K562 (cell line): ENCODE measurements around the gene GAS2L1. TPM values are rescaled to one million over a fixed set of nuclear protein-coding genes. Genes with fewer than 3 reads are reported as not detected.

ENCODE experiments used
- BRCA1 ChIP-seq, 2 experiments: fragments of 450-650 bp in 1 of 2; sonication (generic) in 1 of 2; formaldehyde crosslinking in 1 of 2; IDR thresholded peaks; 2 replicates each; pipeline versions ENCODE4 v1.5.0 to v1.6.1; 2017 to 2020; ENCODE audit warnings: mild to moderate bottlenecking in 1 of 2, missing genetic modification reagents in 1 of 2
- DPF2 ChIP-seq: fragments of 450-650 bp; IDR thresholded peaks from 2 replicates; pipeline ENCODE4 v1.6.1; 2016
- EP400 ChIP-seq: fragments of 450-650 bp; IDR thresholded peaks from 2 replicates; pipeline ENCODE4 v1.6.1; 2017; ENCODE audit warnings: antibody characterized with exemption, mild to moderate bottlenecking, moderate library complexity
- FOS ChIP-seq: IDR thresholded peaks from 3 replicates; pipeline ENCODE4 v1.6.1; 2011; ENCODE audit not compliant: insufficient read length; ENCODE audit errors: extremely low read depth
- FOXJ3 ChIP-seq: sonication (generic); formaldehyde crosslinking; IDR thresholded peaks from 2 replicates; pipeline ENCODE4 v1.4.0; 2020; ENCODE audit warnings: mild to moderate bottlenecking, missing genetic modification reagents
- HDAC1 ChIP-seq, 2 experiments: fragments of 450-650 bp; IDR thresholded peaks; 2 replicates each; pipeline ENCODE4 v1.6.1; 2016 to 2017; ENCODE audit warnings: inconsistent platforms in 1 of 2, mild to moderate bottlenecking in 1 of 2, moderate library complexity in 1 of 2
- HDAC3 ChIP-seq: fragments of 450-650 bp; IDR thresholded peaks from 2 replicates; pipeline ENCODE4 v1.6.1; 2018; ENCODE audit warnings: borderline replicate concordance, mild to moderate bottlenecking, moderate library complexity; ENCODE audit not compliant: partially characterized antibody
- HSF4 ChIP-seq: fragments of 250-450 bp; sonication (Bioruptor Pico); IDR thresholded peaks from 2 replicates; pipeline ENCODE4 v2.1.2; 2022; ENCODE audit warnings: mild to moderate bottlenecking, moderate library complexity, borderline replicate concordance
- MCM3 ChIP-seq: fragments of 450-650 bp; IDR thresholded peaks from 2 replicates; pipeline ENCODE4 v1.6.1; 2016
- MECOM ChIP-seq: fragments of 250-450 bp; sonication (Bioruptor Pico); IDR thresholded peaks from 2 replicates; pipeline ENCODE4 v1.8.0; 2022; ENCODE audit warnings: inconsistent platforms
- NUFIP1 ChIP-seq: fragments of 450-650 bp; IDR thresholded peaks from 2 replicates; pipeline ENCODE4 v1.6.1; 2018; ENCODE audit not compliant: partially characterized antibody
- POU5F1 ChIP-seq: fragments of 150-350 bp; IDR thresholded peaks from 2 replicates; pipeline ENCODE4 v1.6.1; 2014; ENCODE audit warnings: borderline replicate concordance, low read length, low read depth, mild to moderate bottlenecking; ENCODE audit not compliant: partially characterized antibody
- RBM39 ChIP-seq: fragments of 200-400 bp; formaldehyde crosslinking; optimal IDR thresholded peaks from 2 replicates; pipeline ENCODE3; 2018; ENCODE audit warnings: low read depth, low read length
- SMARCE1 ChIP-seq: fragments of 450-650 bp; IDR thresholded peaks from 2 replicates; pipeline ENCODE4 v1.7.1; 2016; ENCODE audit warnings: mild to moderate bottlenecking
- SREBF1 ChIP-seq: fragments of 150-350 bp; IDR thresholded peaks from 2 replicates; pipeline ENCODE4 v1.6.1; 2014; ENCODE audit warnings: antibody characterized with exemption, low read depth, low read length, borderline replicate concordance
- SREBF2 ChIP-seq: sonication (generic); formaldehyde crosslinking; IDR thresholded peaks from 2 replicates; pipeline ENCODE4 v1.4.0; 2020; ENCODE audit warnings: mild to moderate bottlenecking, missing genetic modification reagents
- SRSF1 ChIP-seq: fragments of 200-400 bp; formaldehyde crosslinking; IDR thresholded peaks from 2 replicates; pipeline ENCODE4 v1.6.1; 2017; ENCODE audit warnings: mild to moderate bottlenecking, low read depth, low read length, moderate library complexity
- SRSF3 ChIP-seq: fragments of 200-400 bp; formaldehyde crosslinking; IDR thresholded peaks from 2 replicates; pipeline ENCODE4 v1.6.1; 2016; ENCODE audit warnings: mild to moderate bottlenecking, low read length, moderate library complexity; ENCODE audit not compliant: insufficient read depth
- TEAD2 ChIP-seq: fragments of 450-650 bp; IDR thresholded peaks from 2 replicates; pipeline ENCODE4 v1.6.1; 2016; ENCODE audit warnings: missing genetic modification characterization, control low read depth, missing compliant biosample characterization
- TEAD4 ChIP-seq, 2 experiments: sonication (generic) in 1 of 2; formaldehyde crosslinking in 1 of 2; IDR thresholded peaks; 2 replicates each; pipeline versions ENCODE4 v1.6.1 to v1.8.0; 2012 to 2022; ENCODE audit warnings: borderline replicate concordance in 1 of 2, inconsistent platforms in 1 of 2, low read length in 1 of 2, mild to moderate bottlenecking in 1 of 2, missing genetic modification reagents in 1 of 2
- ZNF324 ChIP-seq: fragments of 250-450 bp; sonication (Bioruptor Pico); IDR thresholded peaks from 2 replicates; pipeline ENCODE4 v1.4.0; 2020; ENCODE audit warnings: mild to moderate bottlenecking
- ZNF77 ChIP-seq: fragments of 250-450 bp; sonication (Bioruptor Pico); IDR thresholded peaks from 2 replicates; pipeline ENCODE4 v1.5.0; 2020
- polyA plus RNA-seq, 8 experiments: library from polyadenylated mRNA; depleted of rRNA in 4 of 8; stranded (reverse) in 5 of 8; unstranded in 3 of 8; fragments of >200 nt; fragmentation: Nextera tagmentation in 2 of 8; fragmentation: Illumina TruSeq in 1 of 8; extraction: Ambion mirVana in 2 of 8; extraction: Trizol in 1 of 8; gene quantifications; 2 replicates each; pipeline versions ENCODE4 v1.2.1 to v1.2.3, GENCODE V29; 2011 to 2014; ENCODE audit warnings: inconsistent platforms in 1 of 8, missing spikeins in 1 of 8
- total RNA-seq, 7 experiments: library from RNA; depleted of rRNA in 6 of 7; stranded (reverse); fragments of >200 nt in 6 of 7; fragmentation: Illumina TruSeq in 2 of 7; extraction: Trizol in 2 of 7; gene quantifications; 2 replicates each; pipeline versions ENCODE4 v1.2.1 to v1.2.3, GENCODE V29; 2011 to 2021; ENCODE audit warnings: low replicate concordance in 1 of 7
- TF ChIP-seq, protein P1 (sequence below), 2 experiments: fragments of 450-650 bp in 1 of 2; sonication (generic) in 1 of 2; formaldehyde crosslinking in 1 of 2; IDR thresholded peaks in 1 of 2; conservative IDR thresholded peaks in 1 of 2; 2 replicates each; pipeline versions ENCODE4 v1.6.1 to v1.8.1; 2016 to 2023; ENCODE audit warnings: mild to moderate bottlenecking in 2 of 2, moderate library complexity in 2 of 2, inconsistent platforms in 1 of 2, missing genetic modification reagents in 1 of 2
- TF ChIP-seq, protein P2 (sequence below): fragments of 200-800 bp; sonication (Bioruptor generic); IDR thresholded peaks from 2 replicates; pipeline ENCODE4 v1.6.1; 2016; ENCODE audit warnings: missing genetic modification characterization, missing compliant biosample characterization

The GAS2L1 gene
- total and polyA plus RNA-seq, 9 of the 15 experiments (the other 6 are each of a cell fraction or from before 2014, with no cell fraction given): 0.56 to 19.7 (median 3.2) TPM

GRCh38 chr22:29267858-29268510 is 38.5 kb upstream of the GAS2L1 start, which contains the start of the genes EWSR1 and RHBDD3 (continued):
- TF ChIP-seq, protein P1, sequence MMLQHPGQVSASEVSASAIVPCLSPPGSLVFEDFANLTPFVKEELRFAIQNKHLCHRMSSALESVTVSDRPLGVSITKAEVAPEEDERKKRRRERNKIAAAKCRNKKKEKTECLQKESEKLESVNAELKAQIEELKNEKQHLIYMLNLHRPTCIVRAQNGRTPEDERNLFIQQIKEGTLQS (IDR thresholded peaks at IDR 0.05): peak; percentile 62
- TF ChIP-seq, protein P1 (CRISPR knock-in tag; conservative IDR thresholded peaks at IDR 0.05): peak; percentile 74; the same call in 1 of the 2 replicates
- TF ChIP-seq ZNF324 (CRISPR knock-in tag) (no peak), HDAC3 (no peak), RBM39 (no peak), SREBF1 (0 out of 2 replicates have a peak, but pooled peaks have one; percentile 17), HDAC1 (IDR thresholded peaks at IDR 0.05) (no peak), SMARCE1 (no peak), ZNF77 (CRISPR knock-in tag) (no peak), SREBF2 (CRISPR knock-in tag) (no peak), MECOM (CRISPR knock-in tag) (no peak), HSF4 (CRISPR knock-in tag) (no peak), SRSF1 (0 out of 2 replicates have a peak, but pooled peaks have one; percentile 27), TEAD4 (IDR thresholded peaks at IDR 0.05; ENCODE audit: low read length) (no peak), TEAD4 (CRISPR knock-in tag; IDR thresholded peaks at IDR 0.05; ENCODE audit: borderline replicate concordance) (0 out of 2 replicates have a peak, but pooled peaks have one; percentile 29), FOS (no peak), MCM3 (no peak), BRCA1 (IDR thresholded peaks at IDR 0.05) (no peak), BRCA1 (CRISPR knock-in tag; IDR thresholded peaks at IDR 0.05) (no peak), SRSF3 (no peak), FOXJ3 (CRISPR knock-in tag) (no peak), POU5F1 (no peak), NUFIP1 (no peak), EP400 (peak; percentile 93), DPF2 (peak; percentile 40; the same call in 1 of the 2 replicates), TEAD2 (no peak)
- TF ChIP-seq, protein P2, sequence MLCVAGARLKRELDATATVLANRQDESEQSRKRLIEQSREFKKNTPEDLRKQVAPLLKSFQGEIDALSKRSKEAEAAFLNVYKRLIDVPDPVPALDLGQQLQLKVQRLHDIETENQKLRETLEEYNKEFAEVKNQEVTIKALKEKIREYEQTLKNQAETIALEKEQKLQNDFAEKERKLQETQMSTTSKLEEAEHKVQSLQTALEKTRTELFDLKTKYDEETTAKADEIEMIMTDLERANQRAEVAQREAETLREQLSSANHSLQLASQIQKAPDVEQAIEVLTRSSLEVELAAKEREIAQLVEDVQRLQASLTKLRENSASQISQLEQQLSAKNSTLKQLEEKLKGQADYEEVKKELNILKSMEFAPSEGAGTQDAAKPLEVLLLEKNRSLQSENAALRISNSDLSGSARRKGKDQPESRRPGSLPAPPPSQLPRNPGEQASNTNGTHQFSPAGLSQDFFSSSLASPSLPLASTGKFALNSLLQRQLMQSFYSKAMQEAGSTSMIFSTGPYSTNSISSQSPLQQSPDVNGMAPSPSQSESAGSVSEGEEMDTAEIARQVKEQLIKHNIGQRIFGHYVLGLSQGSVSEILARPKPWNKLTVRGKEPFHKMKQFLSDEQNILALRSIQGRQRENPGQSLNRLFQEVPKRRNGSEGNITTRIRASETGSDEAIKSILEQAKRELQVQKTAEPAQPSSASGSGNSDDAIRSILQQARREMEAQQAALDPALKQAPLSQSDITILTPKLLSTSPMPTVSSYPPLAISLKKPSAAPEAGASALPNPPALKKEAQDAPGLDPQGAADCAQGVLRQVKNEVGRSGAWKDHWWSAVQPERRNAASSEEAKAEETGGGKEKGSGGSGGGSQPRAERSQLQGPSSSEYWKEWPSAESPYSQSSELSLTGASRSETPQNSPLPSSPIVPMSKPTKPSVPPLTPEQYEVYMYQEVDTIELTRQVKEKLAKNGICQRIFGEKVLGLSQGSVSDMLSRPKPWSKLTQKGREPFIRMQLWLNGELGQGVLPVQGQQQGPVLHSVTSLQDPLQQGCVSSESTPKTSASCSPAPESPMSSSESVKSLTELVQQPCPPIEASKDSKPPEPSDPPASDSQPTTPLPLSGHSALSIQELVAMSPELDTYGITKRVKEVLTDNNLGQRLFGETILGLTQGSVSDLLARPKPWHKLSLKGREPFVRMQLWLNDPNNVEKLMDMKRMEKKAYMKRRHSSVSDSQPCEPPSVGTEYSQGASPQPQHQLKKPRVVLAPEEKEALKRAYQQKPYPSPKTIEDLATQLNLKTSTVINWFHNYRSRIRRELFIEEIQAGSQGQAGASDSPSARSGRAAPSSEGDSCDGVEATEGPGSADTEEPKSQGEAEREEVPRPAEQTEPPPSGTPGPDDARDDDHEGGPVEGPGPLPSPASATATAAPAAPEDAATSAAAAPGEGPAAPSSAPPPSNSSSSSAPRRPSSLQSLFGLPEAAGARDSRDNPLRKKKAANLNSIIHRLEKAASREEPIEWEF: no peak
